Stimulated activated CD8-positive, alpha-beta memory T cell treated with anti-CD3 and anti-CD28 coated beads, Interleukin-12 subunit alpha, Interleukin-12 subunit beta, amount 100 ng/mL, for 24 hours (primary cell): ENCODE data around the gene TAS2R46.
"Not testable (repeated sequence)": the region's sequence is repeated elsewhere in the genome, so short reads cannot be mapped to it uniquely, and the experiment has no call there.

ENCODE experiments used
- DNase-seq: peaks from one replicate; pipeline ENCODE4 v3.0.0-alpha.2; 2020; ENCODE audit errors: extremely low read depth

The TAS2R46 gene

GRCh38 chr12:11062194-11062593 lies at the start of gene TAS2R46:
TAS2R46 (minus strand) TSS chr12:11062294; CDS start chr12:11062294, 0 bp downstream.
- DNase-seq = not testable (repeated sequence)

GRCh38 chr12:11111213-11111612 lies 49.1 kb upstream of the TAS2R46 start:
- not testable (repeated sequence) for DNase-seq

GRCh38 chr12:11108862-11109261 lies 46.8 kb upstream of the TAS2R46 start:
- no peak for DNase-seq

- DNase-seq = no peak
Measured at GRCh38 chr12:11107719-11108118, 45.6 kb upstream of the TAS2R46 start.

GRCh38 chr12:11106288-11106687 lies 44.2 kb upstream of the TAS2R46 start:
- DNase-seq = no peak

GRCh38 chr12:11105546-11105945 lies 43.5 kb upstream of the TAS2R46 start:
- no peak for DNase-seq

GRCh38 chr12:11094910-11095309 lies 32.8 kb upstream of the TAS2R46 start:
- not testable (repeated sequence) for DNase-seq

GRCh38 chr12:11092128-11092527 lies 30.0 kb upstream of the TAS2R46 start, which contains the start of gene TAS2R43:
TAS2R43 (minus strand) TSS chr12:11092313; CDS start chr12:11092229, 84 bp downstream.
- DNase-seq = no peak

GRCh38 chr12:11089246-11089645 lies 27.2 kb upstream of the TAS2R46 start:
- DNase-seq = no peak

- no peak for DNase-seq
Measured at GRCh38 chr12:11085419-11085818, 23.3 kb upstream of the TAS2R46 start.

GRCh38 chr12:11081987-11082386 lies 19.9 kb upstream of the TAS2R46 start:
- DNase-seq = no peak

GRCh38 chr12:11078246-11078645 lies 16.2 kb upstream of the TAS2R46 start:
- DNase-seq = no peak

- no peak for DNase-seq
Measured at GRCh38 chr12:11075642-11076041, 13.5 kb upstream of the TAS2R46 start.

GRCh38 chr12:11071414-11071813 lies 9.3 kb upstream of the TAS2R46 start:
- DNase-seq = no peak

- DNase-seq = no peak
Measured at GRCh38 chr12:11070999-11071398, 8.9 kb upstream of the TAS2R46 start.

GRCh38 chr12:11069854-11070365 lies 7.8 kb upstream of the TAS2R46 start:
- no peak for DNase-seq

- DNase-seq = no peak
Measured at GRCh38 chr12:11067514-11067913, 5.4 kb upstream of the TAS2R46 start.

- no peak for DNase-seq
Measured at GRCh38 chr12:11059784-11060183, 2.3 kb downstream of the TAS2R46 start.

- no peak for DNase-seq
Measured at GRCh38 chr12:11059041-11059440, 3.1 kb downstream of the TAS2R46 start.

- DNase-seq = no peak
Measured at GRCh38 chr12:11055306-11055705, 6.8 kb downstream of the TAS2R46 start.

GRCh38 chr12:11049806-11050531 lies 12.1 kb downstream of the TAS2R46 start:
- not testable (repeated sequence) for DNase-seq

- not testable (repeated sequence) for DNase-seq
Measured at GRCh38 chr12:11041366-11041765, 20.7 kb downstream of the TAS2R46 start.

- DNase-seq = no peak
Measured at GRCh38 chr12:11040162-11040561, 21.9 kb downstream of the TAS2R46 start.

GRCh38 chr12:11039171-11039570 lies 22.9 kb downstream of the TAS2R46 start:
- DNase-seq = no peak
